ENCODE data around the gene E2F1.
"Not testable (repeated sequence)": the region's sequence is repeated elsewhere in the genome, so short reads cannot be mapped to it uniquely, and the experiment has no call there.

E2F1 gene

GRCh38 chr20:33656783-33657703, 29.1 kb downstream of the E2F1 start:
- DNase-seq = no peak

- DNase-seq = no peak
These were observed 30.0 kb downstream of the E2F1 start for GRCh38 chr20:33656010-33656782.

- no peak for DNase-seq
These were observed 31.0 kb downstream of the E2F1 start for GRCh38 chr20:33655164-33655563.

- no peak for DNase-seq
These were observed 31.5 kb downstream of the E2F1 start for GRCh38 chr20:33654680-33655161.

GRCh38 chr20:33653900-33654596, 32.1 kb downstream of the E2F1 start:
- DNase-seq = no peak

- DNase-seq = peak; percentile 66
These were observed 32.8 kb downstream of the E2F1 start for GRCh38 chr20:33653218-33653899.

GRCh38 chr20:33651562-33652048, 34.6 kb downstream of the E2F1 start:
- no peak for DNase-seq

- no peak for DNase-seq
These were observed 35.2 kb downstream of the E2F1 start for GRCh38 chr20:33650753-33651561.

GRCh38 chr20:33650111-33650752, 36.0 kb downstream of the E2F1 start:
- no peak for DNase-seq

GRCh38 chr20:33649201-33649681, 36.9 kb downstream of the E2F1 start:
- DNase-seq = no peak

GRCh38 chr20:33648396-33649004, 37.7 kb downstream of the E2F1 start:
- no peak for DNase-seq

GRCh38 chr20:33647603-33648395, 38.4 kb downstream of the E2F1 start:
- DNase-seq = peak; percentile 78

GRCh38 chr20:33646959-33647602, 39.1 kb downstream of the E2F1 start:
- not testable (repeated sequence) for DNase-seq

- no peak for DNase-seq
These were observed 40.0 kb downstream of the E2F1 start for GRCh38 chr20:33646191-33646590.

- DNase-seq = no peak
These were observed 40.8 kb downstream of the E2F1 start for GRCh38 chr20:33645396-33645795.

GRCh38 chr20:33645072-33645358, 41.2 kb downstream of the E2F1 start:
- no peak for DNase-seq

GRCh38 chr20:33644313-33645071, 41.7 kb downstream of the E2F1 start:
- no peak for DNase-seq

- no peak for DNase-seq
These were observed 45.9 kb downstream of the E2F1 start for GRCh38 chr20:33640287-33640686.
